Mesodermal cell (in vitro differentiated cells): ENCODE data around the gene SPEM3.
A peak's percentile ranks its signal among the peaks of the same experiment; 100 is the strongest.

Experiments used
- H3K27ac ChIP-seq: 2 replicates; pipeline ENCODE4 v1.7.0; 2013; ENCODE audit warnings: mild to moderate bottlenecking, low read depth, low read length, moderate library complexity; ENCODE audit not compliant: severe bottlenecking
- H3K36me3 ChIP-seq: 2 replicates; pipeline ENCODE4 v1.7.1; 2013; ENCODE audit warnings: mild to moderate bottlenecking, low read length, moderate library complexity; ENCODE audit not compliant: control insufficient read depth, insufficient read depth
- H3K4me1 ChIP-seq: one replicate; pipeline ENCODE4 v1.7.1; 2013; ENCODE audit warnings: mild to moderate bottlenecking, low read length; ENCODE audit not compliant: insufficient read depth, control insufficient read depth, poor library complexity, severe bottlenecking
- H3K4me3 ChIP-seq: 2 replicates; pipeline ENCODE4 v1.7.0; 2013; ENCODE audit warnings: low read length, control low read depth, mild to moderate bottlenecking; ENCODE audit not compliant: insufficient read depth, poor library complexity, severe bottlenecking; ENCODE audit errors: extremely low read depth
- H3K9me3 ChIP-seq: 2 replicates; pipeline ENCODE4 v1.7.1; 2013; ENCODE audit warnings: mild to moderate bottlenecking, low read length, moderate library complexity; ENCODE audit not compliant: control insufficient read depth
- WGBS, 2 experiments: methylation state at CpG; one replicate each; pipeline ENCODE4 v1.1.5; 2013; ENCODE audit warnings: missing lambda C conversion rate in 2 of 2; ENCODE audit not compliant: insufficient coverage in 2 of 2; 5-methylcytosine and 5-hydroxymethylcytosine counted together

The SPEM3 gene

GRCh38 chr17:7389924-7390910 is 38.4 kb upstream of the SPEM3 start:
- Histone ChIP-seq H3K27ac (no peak overlapping the region), H3K36me3 (peaks cover 45% of the 10 kb centered on the region), H3K9me3 (no peaks in the 10 kb centered on the region), H3K4me1 (peaks cover 10% of the 10 kb centered on the region), H3K4me3 (no peak overlapping the region)
- 69 to 78% methylated on average over 13 to 14 of the region's 19 CpGs for WGBS, 2 experiments

- no peak overlapping the region for H3K4me3 ChIP-seq
- no peak overlapping the region for H3K27ac ChIP-seq
- WGBS, 2 experiments: 77 to 94% methylated on average over 2 of the region's 2 CpGs
- no peaks in the 10 kb centered on the region for H3K9me3 ChIP-seq
- H3K36me3 ChIP-seq: peaks cover 45% of the 10 kb centered on the region
- H3K4me1 ChIP-seq: peaks cover 10% of the 10 kb centered on the region
Measured at GRCh38 chr17:7391307-7391706, 37.4 kb upstream of the SPEM3 start.

GRCh38 chr17:7392696-7393612 is 35.7 kb upstream of the SPEM3 start:
- no peaks in the 10 kb centered on the region for H3K9me3 ChIP-seq
- peaks cover 10% of the 10 kb centered on the region for H3K4me1 ChIP-seq
- H3K4me3 ChIP-seq: peak overlapping the region; percentile 79
- H3K27ac ChIP-seq: no peak overlapping the region
- peaks cover 45% of the 10 kb centered on the region for H3K36me3 ChIP-seq
- 91 to 93% methylated on average over 28 to 29 of the region's 42 CpGs for WGBS, 2 experiments

GRCh38 chr17:7393613-7394451 is 34.8 kb upstream of the SPEM3 start:
- no peaks in the 10 kb centered on the region for H3K9me3 ChIP-seq
- WGBS, 2 experiments: 11 to 19% methylated on average over 18 to 43 of the region's 48 CpGs
- H3K4me3 ChIP-seq: peak overlapping the region; percentile 79
- peaks cover 10% of the 10 kb centered on the region for H3K4me1 ChIP-seq
- H3K36me3 ChIP-seq: peaks cover 37% of the 10 kb centered on the region
- peak overlapping the region; percentile 83 for H3K27ac ChIP-seq

- peaks cover 29% of the 10 kb centered on the region for H3K36me3 ChIP-seq
- no peaks in the 10 kb centered on the region for H3K9me3 ChIP-seq
- H3K27ac ChIP-seq: peak within 1 kb of the TSS; percentile 83
- 1% methylated on average over 46 to 67 of the region's 71 CpGs for WGBS, 2 experiments
- peaks cover 10% of the 10 kb centered on the region for H3K4me1 ChIP-seq
- peak within 1 kb of the TSS; percentile 79 for H3K4me3 ChIP-seq
Measured at GRCh38 chr17:7394452-7395191, 34.0 kb upstream of the SPEM3 start, which contains the start of gene PLSCR3. Gene PLSCR3 (minus strand): TSS chr17:7394525. CDS start chr17:7394110, 415 bp downstream.

GRCh38 chr17:7396147-7396546 is 32.5 kb upstream of the SPEM3 start:
- WGBS, 2 experiments: 91 to 95% methylated on average over 4 of the region's 4 CpGs
- Histone ChIP-seq H3K4me1 (peaks cover 8% of the 10 kb centered on the region), H3K9me3 (no peaks in the 10 kb centered on the region), H3K4me3 (no peak overlapping the region), H3K36me3 (peaks cover 15% of the 10 kb centered on the region), H3K27ac (no peak overlapping the region)

- Histone ChIP-seq H3K9me3 (no peaks in the 10 kb centered on the region), H3K4me1 (peaks cover 8% of the 10 kb centered on the region), H3K4me3 (no peak overlapping the region), H3K36me3 (peaks cover 9% of the 10 kb centered on the region), H3K27ac (no peak overlapping the region)
- WGBS, 2 experiments: 79 to 85% methylated on average over 1 of the region's 2 CpGs
Measured at GRCh38 chr17:7398612-7399011, 30.0 kb upstream of the SPEM3 start.

- Histone ChIP-seq H3K36me3 (peaks cover 9% of the 10 kb centered on the region), H3K9me3 (no peaks in the 10 kb centered on the region), H3K4me3 (peak overlapping the region; percentile 75), H3K27ac (peak overlapping the region; percentile 83), H3K4me1 (peaks cover 7% of the 10 kb centered on the region)
- 27 to 40% methylated on average over 6 to 9 of the region's 16 CpGs for WGBS, 2 experiments
Measured at GRCh38 chr17:7403043-7403726, 25.5 kb upstream of the SPEM3 start.

GRCh38 chr17:7403727-7403976 is 25.0 kb upstream of the SPEM3 start:
- Histone ChIP-seq H3K4me3 (peak overlapping the region; percentile 75), H3K4me1 (peaks cover 7% of the 10 kb centered on the region), H3K36me3 (peaks cover 11% of the 10 kb centered on the region), H3K9me3 (no peaks in the 10 kb centered on the region), H3K27ac (peak overlapping the region; percentile 83)
- WGBS, 2 experiments: 0% methylated on average over 7 to 11 of the region's 13 CpGs
